Heart left ventricle (tissue), 16 donors: ENCODE measurements around the gene NEK8. TPM values are rescaled to one million over a fixed set of nuclear protein-coding genes. Genes with fewer than 3 reads are reported as not detected.
A peak's percentile ranks its signal among the peaks of the same experiment; 100 is the strongest.

Experiments used
- ATAC-seq, 4 donors: fragments of 200-7000 bp; cut with Tn5 transposase; one replicate each; pipeline ENCODE4 v1.9.1; 2020 to 2022; ENCODE audit warnings: moderate library complexity in 4 of 4, mild to moderate bottlenecking in 3 of 4, moderate number of reproducible peaks in 1 of 4
- DNase-seq, 5 donors: peaks; one replicate each; pipeline ENCODE4 v3.0.0-alpha.2; 2020
- H3K27ac ChIP-seq, 12 donors: fragments of 200-600 bp; sonication (generic) in 4 of 12; one replicate each; pipeline versions ENCODE4 v1.5.0 to v1.8.0; 2016 to 2022; ENCODE audit warnings: mild to moderate bottlenecking in 2 of 12
- H3K27me3 ChIP-seq, 9 donors: fragments of 200-600 bp; sonication (generic) in 2 of 9; one replicate each; pipeline versions ENCODE4 v1.5.1 to v1.8.0; 2016 to 2022; ENCODE audit warnings: mild to moderate bottlenecking in 3 of 9
- H3K36me3 ChIP-seq, 9 donors: fragments of 200-600 bp; sonication (generic) in 2 of 9; one replicate each; pipeline versions ENCODE4 v1.5.0 to v1.8.0; 2018 to 2022; ENCODE audit warnings: mild to moderate bottlenecking in 2 of 9
- H3K4me1 ChIP-seq, 12 donors: fragments of 200-600 bp; sonication (generic) in 4 of 12; one replicate each; pipeline versions ENCODE4 v1.5.0 to v1.8.0; 2016 to 2022; ENCODE audit warnings: mild to moderate bottlenecking in 3 of 12
- H3K4me3 ChIP-seq, 12 donors: fragments of 200-600 bp; sonication (generic) in 4 of 12; one replicate each; pipeline versions ENCODE4 v1.5.0 to v1.8.0; 2017 to 2022; ENCODE audit warnings: mild to moderate bottlenecking in 9 of 12, moderate library complexity in 4 of 12
- H3K9me3 ChIP-seq, 12 donors: fragments of 200-600 bp; sonication (generic) in 4 of 12; one replicate each; pipeline versions ENCODE4 v1.5.0 to v1.8.0; 2016 to 2022; ENCODE audit warnings: mild to moderate bottlenecking in 1 of 12
- POLR2A ChIP-seq, 2 donors: fragments of 450-650 bp; IDR thresholded peaks; one replicate each; pipeline ENCODE4 v1.6.1; 2017; ENCODE audit warnings: antibody characterized with exemption in 2 of 2, mild to moderate bottlenecking in 2 of 2, moderate library complexity in 2 of 2
- WGBS, 4 donors: extraction: QIAGEN DNeasy Blood & Tissue Kit in 2 of 4; methylation state at CpG; one replicate each; pipeline versions ENCODE4 v1.1.5 to v1.1.7; 2013 to 2018; 5-methylcytosine and 5-hydroxymethylcytosine counted together
- intact Hi-C, 10 donors: fragments of 100-400 bp; cut with DNase I; formaldehyde crosslinking; loops; one replicate each; pipeline versions ENCODE4 v1.11.1 to v1.14.2; 2022
- long read RNA-seq, 3 donors: library from polyadenylated mRNA; unstranded; transcript quantifications; one replicate each; pipeline ENCODE4 v2.0.0, GENCODE V29; 2020 to 2021
- polyA plus RNA-seq, 2 donors: library from polyadenylated mRNA; stranded (reverse); fragments of 200-250 nt; gene quantifications; one replicate each; pipeline ENCODE4 v1.2.3, GENCODE V29; 2013
- total RNA-seq, 9 donors: library from RNA; depleted of rRNA in 2 of 9; stranded (reverse); fragments of >200 nt in 2 of 9; fragmentation: NEBNext Ultra II Directional in 3 of 9; extraction: Animal tissue kit (Norgen Biotek cat#: 25700) in 3 of 9; gene quantifications; one replicate each; pipeline versions ENCODE4 v1.1.0 to v1.2.4, GENCODE V29; 2016 to 2023
- TF ChIP-seq, protein P1 (sequence below), 12 donors: fragments of 200-600 bp; sonication (generic) in 4 of 12; IDR thresholded peaks; one replicate each; pipeline versions ENCODE4 v1.5.0 to v1.8.0; 2018 to 2022; ENCODE audit warnings: antibody characterized with exemption in 12 of 12, mild to moderate bottlenecking in 5 of 12
- donor health status: ischemic (EF 13 %, LVEDD 7.1; RV severe dilation, severe dysfunction).
- donor health status: healthy with polysubstance abuse.
- donor health status: DM: no; HTN: yes; CAD: no.
- donor health status: DM: no; HTN: no; CAD: no.
- donor health status: ischemic (EF 25% LVEDD 6.9; RV normal size, moderate dysfunction).
- donor health status: ischemic (EF 25% LVEDD 5.7; RV mildly dilated, moderate dysfunction).
- donor health status: healthy.
- donor health status: DM: yes; HTN: yes; CAD: no.
- donor health status: ischemic (EF 35%, LVEDD 5.7; RV mildly dilated, moderate dysfunction).
- donor health status: nonischemic (EF 11% LVEDD 7.7; RV severe dilation, severe dysfunction).
- donor health status: DM: yes; HTN: yes; CAD: no.
- donor health status: PGD.
- donor health status: ischemic (EF 29% LVEDD 5.4; RV normal size, mild dysfunction).
- donor health status: nonischemic (EF 23%, LVEDD 6.1; RV moderate dilation, normal function).

Gene NEK8
- total RNA-seq (1 to 10 TPM in 5 of 9 donors, under 1 TPM in 4; 0.28 to 2.8 (median 1.2) TPM), polyA plus RNA-seq (1 to 10 TPM; 1.0 to 1.1 TPM)
- long read RNA-seq, donor 1: 0 reads
- long read RNA-seq, donor 2, partial matches to known transcripts: 0 of 2 reads
- long read RNA-seq, donor 2, other reads (novel, unspliced or antisense): 1 of 2 reads
- long read RNA-seq, donor 3, partial matches to known transcripts: 1 of 2 reads
- long read RNA-seq, donor 3, other reads (novel, unspliced or antisense): 0 of 2 reads

DNA sequence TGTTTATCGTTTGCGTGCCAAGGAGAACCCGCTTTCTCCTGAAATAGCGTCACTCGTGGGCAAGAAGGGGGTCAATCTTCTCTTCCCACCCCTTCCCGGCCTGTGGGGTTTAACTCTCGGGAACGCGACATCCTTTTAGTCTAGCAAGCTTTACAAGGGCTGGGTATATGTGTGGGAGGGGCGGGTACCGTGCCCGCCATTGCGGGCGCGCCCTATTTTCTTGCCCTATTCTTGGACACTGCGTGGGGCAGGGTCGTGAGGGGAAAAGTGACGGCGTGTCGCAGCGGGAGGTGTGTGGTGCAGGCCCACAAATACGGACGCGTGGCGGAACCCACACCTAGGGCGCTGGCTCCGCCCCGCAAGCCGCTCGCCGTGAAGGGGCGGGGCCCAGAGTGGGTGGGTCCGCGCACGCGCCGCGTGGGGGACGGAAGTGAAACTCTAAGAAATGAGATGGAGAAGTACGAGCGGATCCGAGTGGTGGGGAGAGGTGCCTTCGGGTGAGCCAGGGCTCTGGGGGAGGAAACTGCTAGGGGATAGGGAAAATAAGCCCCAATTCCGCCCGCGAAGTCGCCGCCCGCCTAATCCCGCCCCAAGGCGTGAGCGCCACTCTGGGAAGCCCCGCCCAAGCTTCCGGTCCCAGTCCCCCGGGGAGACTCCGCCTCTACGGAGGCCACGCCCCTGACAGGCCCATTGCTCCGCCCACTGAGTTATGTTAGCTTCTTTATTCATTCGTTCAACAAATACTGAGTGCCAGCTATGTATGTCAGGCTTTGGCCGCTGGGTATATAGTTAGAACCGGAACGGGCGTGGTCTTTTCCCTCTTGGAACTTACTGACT lies at the start of gene NEK8:
NEK8 (plus strand) TSS at position 425 of the 837 bp plus-strand sequence; CDS start at position 451, 26 bp downstream.
- TF ChIP-seq POLR2A (IDR thresholded peaks at IDR 0.05): peak in 1 of 2 donors; percentile 75
- TF ChIP-seq, protein P1, sequence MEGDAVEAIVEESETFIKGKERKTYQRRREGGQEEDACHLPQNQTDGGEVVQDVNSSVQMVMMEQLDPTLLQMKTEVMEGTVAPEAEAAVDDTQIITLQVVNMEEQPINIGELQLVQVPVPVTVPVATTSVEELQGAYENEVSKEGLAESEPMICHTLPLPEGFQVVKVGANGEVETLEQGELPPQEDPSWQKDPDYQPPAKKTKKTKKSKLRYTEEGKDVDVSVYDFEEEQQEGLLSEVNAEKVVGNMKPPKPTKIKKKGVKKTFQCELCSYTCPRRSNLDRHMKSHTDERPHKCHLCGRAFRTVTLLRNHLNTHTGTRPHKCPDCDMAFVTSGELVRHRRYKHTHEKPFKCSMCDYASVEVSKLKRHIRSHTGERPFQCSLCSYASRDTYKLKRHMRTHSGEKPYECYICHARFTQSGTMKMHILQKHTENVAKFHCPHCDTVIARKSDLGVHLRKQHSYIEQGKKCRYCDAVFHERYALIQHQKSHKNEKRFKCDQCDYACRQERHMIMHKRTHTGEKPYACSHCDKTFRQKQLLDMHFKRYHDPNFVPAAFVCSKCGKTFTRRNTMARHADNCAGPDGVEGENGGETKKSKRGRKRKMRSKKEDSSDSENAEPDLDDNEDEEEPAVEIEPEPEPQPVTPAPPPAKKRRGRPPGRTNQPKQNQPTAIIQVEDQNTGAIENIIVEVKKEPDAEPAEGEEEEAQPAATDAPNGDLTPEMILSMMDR (IDR thresholded peaks at IDR 0.05): peak in 1 of 12 donors; percentile 2
- H3K27ac ChIP-seq: peak within 1 kb of the TSS; percentile 89 to 98 (median 97)
- H3K36me3 ChIP-seq: peaks cover 0 to 16% (median 12%) of the 10 kb centered on the region in 9 donors
- no peaks in the 10 kb centered on the region for H3K9me3 ChIP-seq
- H3K4me1 ChIP-seq: peaks cover 0 to 40% (median 23%) of the 10 kb centered on the region in 12 donors
- intact Hi-C loops: loop anchor here in 7 of 10 donors (1.0 to 10.0 kb wide), 12 partner anchors 14 to 566 kb away; partner anchors contain the start of genes PHF12 (in 2 of the 7), TRAF4 (in 2 of the 7) and NUFIP2 (in 1 of the 7)
- peak; percentile 76 to 88 (median 84) for ATAC-seq
- H3K27me3 ChIP-seq: peaks cover 0 to 4% (median 0%) of the 10 kb centered on the region in 9 donors
- peak within 1 kb of the TSS; percentile 54 to 90 (median 82) for H3K4me3 ChIP-seq
- WGBS, 4 donors: 0 to 1% (median 0%) methylated on average over 50 to 64 of the region's 64 CpGs
- peak; percentile 94 to 97 (median 95) for DNase-seq

DNA sequence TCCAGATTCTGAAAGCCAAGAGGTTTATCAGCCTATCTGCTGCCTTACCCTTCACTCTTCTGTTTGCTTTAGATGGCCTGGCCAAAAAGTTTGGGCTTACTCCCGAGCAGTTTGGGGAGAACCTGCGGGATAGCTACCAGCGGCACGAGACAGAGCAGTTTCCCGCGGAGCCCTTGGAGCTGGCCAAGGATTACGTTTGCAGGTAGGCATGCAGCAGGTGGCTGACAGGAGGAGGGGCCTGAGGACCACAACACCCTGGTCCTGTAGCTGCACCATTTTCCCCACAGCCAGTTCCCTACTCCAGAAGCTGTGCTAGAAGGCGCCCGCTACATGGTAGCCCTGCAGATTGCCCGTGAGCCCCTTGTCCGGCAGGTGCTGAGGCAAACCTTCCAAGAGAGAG lies 45.9 kb upstream of the NEK8 start:
- no peak overlapping the region for H3K27ac ChIP-seq
- DNase-seq (no peak), ATAC-seq (no peak)
- intact Hi-C loops: no loop called here
- no peaks in the 10 kb centered on the region for H3K9me3 ChIP-seq
- H3K4me3 ChIP-seq: no peak overlapping the region
- 90 to 96% (median 92%) methylated on average over 11 of the region's 11 CpGs for WGBS, 4 donors
- H3K36me3 ChIP-seq: peaks cover 3 to 100% (median 100%) of the 10 kb centered on the region in 9 donors
- no peaks in the 10 kb centered on the region for H3K4me1 ChIP-seq
- TF ChIP-seq, protein P1 (IDR thresholded peaks at IDR 0.05): no peak
- no peak for TF ChIP-seq POLR2A (IDR thresholded peaks at IDR 0.05)
- H3K27me3 ChIP-seq: no peaks in the 10 kb centered on the region

DNA sequence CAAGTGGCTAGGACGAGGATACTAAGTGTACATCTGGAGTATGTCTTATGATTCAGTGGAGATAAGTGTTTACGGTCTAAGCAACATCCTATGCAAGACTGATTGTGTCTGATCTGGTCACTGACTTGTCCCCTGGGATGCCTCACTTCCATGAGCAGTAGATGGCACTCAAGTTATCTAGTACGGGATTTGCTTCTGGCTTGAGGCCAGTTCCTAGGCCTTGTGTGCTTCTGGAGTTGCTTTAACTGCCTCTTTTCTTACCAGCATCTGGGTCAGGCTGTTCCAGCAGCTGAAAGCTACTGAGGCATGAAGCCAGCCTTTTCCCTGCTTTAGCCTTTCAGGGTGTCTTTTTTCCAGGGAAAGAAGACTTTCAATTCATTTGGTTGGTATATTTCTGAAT lies 43.6 kb upstream of the NEK8 start:
- DNase-seq (no peak), ATAC-seq (peak in 3 of 4 donors; percentile 37 to 48 (median 44))
- H3K36me3 ChIP-seq: peaks cover 3 to 100% (median 100%) of the 10 kb centered on the region in 9 donors
- H3K4me3 ChIP-seq: no peak overlapping the region
- H3K27me3 ChIP-seq: no peaks in the 10 kb centered on the region
- H3K4me1 ChIP-seq: no peaks in the 10 kb centered on the region
- intact Hi-C loops: no loop called here
- H3K9me3 ChIP-seq: no peaks in the 10 kb centered on the region
- 23 to 31% (median 28%) methylated on average over 3 of the region's 3 CpGs for WGBS, 4 donors
- H3K27ac ChIP-seq: no peak overlapping the region
- TF ChIP-seq POLR2A (IDR thresholded peaks at IDR 0.05): no peak
- TF ChIP-seq, protein P1 (IDR thresholded peaks at IDR 0.05): peak in 2 of 12 donors; percentile 9 to 19

DNA sequence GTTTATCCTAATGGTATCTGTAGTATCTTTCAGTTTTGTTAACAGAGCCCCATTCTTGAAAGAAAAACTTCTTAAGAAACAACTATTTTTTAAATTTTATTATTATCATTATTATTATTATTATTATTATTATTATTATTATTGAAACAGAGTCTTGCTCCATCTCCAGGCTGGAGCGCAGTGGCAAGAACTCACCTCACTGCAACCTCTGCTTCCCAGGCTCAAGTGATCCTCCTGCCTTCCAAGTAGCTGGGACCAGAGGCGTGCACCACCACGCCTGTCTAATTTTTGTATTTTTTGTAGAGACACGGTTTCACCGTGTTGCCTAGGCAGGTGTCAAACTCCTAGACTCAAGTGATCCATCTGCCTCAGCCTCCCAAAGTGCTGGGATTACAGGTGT lies 43.2 kb upstream of the NEK8 start:
- no peak overlapping the region for H3K4me3 ChIP-seq
- TF ChIP-seq, protein P1 (IDR thresholded peaks at IDR 0.05): no peak
- no peak for TF ChIP-seq POLR2A (IDR thresholded peaks at IDR 0.05)
- peaks cover 3 to 100% (median 100%) of the 10 kb centered on the region in 9 donors for H3K36me3 ChIP-seq
- peak in 1 of 5 donors; percentile 1 for DNase-seq
- H3K4me1 ChIP-seq: no peaks in the 10 kb centered on the region
- WGBS, 4 donors: 90 to 94% (median 92%) methylated on average over 5 of the region's 5 CpGs
- no peak overlapping the region for H3K27ac ChIP-seq
- intact Hi-C loops: no loop called here
- no peaks in the 10 kb centered on the region for H3K27me3 ChIP-seq
- no peak for ATAC-seq
- no peaks in the 10 kb centered on the region for H3K9me3 ChIP-seq
